HL-60 (cell line): Measurements from ENCODE around the gene MEG3.

Source experiments
- CTCF ChIP-seq: IDR thresholded peaks from one replicate; pipeline ENCODE4 v1.5.1; 2011; ENCODE audit warnings: low read length, control low read depth, inconsistent platforms; ENCODE audit not compliant: insufficient read depth
- GABPA ChIP-seq: IDR thresholded peaks from 2 replicates; pipeline ENCODE4 v1.6.1; 2012; ENCODE audit warnings: low read depth
- POLR2AphosphoS5 ChIP-seq: IDR thresholded peaks from 2 replicates; pipeline ENCODE4 v1.6.1; 2012; ENCODE audit warnings: low read depth
- SPI1 ChIP-seq: IDR thresholded peaks from 2 replicates; pipeline ENCODE4 v1.6.1; 2012; ENCODE audit warnings: low read depth, mild to moderate bottlenecking, borderline replicate concordance
- TF ChIP-seq, protein P1 (sequence below): IDR thresholded peaks from 2 replicates; pipeline ENCODE4 v1.6.1; 2012; ENCODE audit warnings: low read depth; ENCODE audit not compliant: insufficient replicate concordance

- no peak for TF ChIP-seq POLR2AphosphoS5
- peak; percentile 78 for TF ChIP-seq CTCF
- TF ChIP-seq, protein P1, sequence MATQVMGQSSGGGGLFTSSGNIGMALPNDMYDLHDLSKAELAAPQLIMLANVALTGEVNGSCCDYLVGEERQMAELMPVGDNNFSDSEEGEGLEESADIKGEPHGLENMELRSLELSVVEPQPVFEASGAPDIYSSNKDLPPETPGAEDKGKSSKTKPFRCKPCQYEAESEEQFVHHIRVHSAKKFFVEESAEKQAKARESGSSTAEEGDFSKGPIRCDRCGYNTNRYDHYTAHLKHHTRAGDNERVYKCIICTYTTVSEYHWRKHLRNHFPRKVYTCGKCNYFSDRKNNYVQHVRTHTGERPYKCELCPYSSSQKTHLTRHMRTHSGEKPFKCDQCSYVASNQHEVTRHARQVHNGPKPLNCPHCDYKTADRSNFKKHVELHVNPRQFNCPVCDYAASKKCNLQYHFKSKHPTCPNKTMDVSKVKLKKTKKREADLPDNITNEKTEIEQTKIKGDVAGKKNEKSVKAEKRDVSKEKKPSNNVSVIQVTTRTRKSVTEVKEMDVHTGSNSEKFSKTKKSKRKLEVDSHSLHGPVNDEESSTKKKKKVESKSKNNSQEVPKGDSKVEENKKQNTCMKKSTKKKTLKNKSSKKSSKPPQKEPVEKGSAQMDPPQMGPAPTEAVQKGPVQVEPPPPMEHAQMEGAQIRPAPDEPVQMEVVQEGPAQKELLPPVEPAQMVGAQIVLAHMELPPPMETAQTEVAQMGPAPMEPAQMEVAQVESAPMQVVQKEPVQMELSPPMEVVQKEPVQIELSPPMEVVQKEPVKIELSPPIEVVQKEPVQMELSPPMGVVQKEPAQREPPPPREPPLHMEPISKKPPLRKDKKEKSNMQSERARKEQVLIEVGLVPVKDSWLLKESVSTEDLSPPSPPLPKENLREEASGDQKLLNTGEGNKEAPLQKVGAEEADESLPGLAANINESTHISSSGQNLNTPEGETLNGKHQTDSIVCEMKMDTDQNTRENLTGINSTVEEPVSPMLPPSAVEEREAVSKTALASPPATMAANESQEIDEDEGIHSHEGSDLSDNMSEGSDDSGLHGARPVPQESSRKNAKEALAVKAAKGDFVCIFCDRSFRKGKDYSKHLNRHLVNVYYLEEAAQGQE = no peak
- TF ChIP-seq GABPA = no peak
- no peak for TF ChIP-seq SPI1
Measured at GRCh38 chr14:100850841-100851585, 25.1 kb downstream of the MEG3 start.
